Astrocyte (in vitro differentiated cells and primary cell): ENCODE measurements around the gene GDPD5. TPM values are rescaled to one million over a fixed set of nuclear protein-coding genes. Genes with fewer than 3 reads are reported as not detected.
A peak's percentile ranks its signal among the peaks of the same experiment; 100 is the strongest.

ENCODE experiments used
- DNase-seq: peaks from one replicate; pipeline ENCODE4 v3.0.0-alpha.2; 2010; ENCODE audit warnings: low read depth
- FAIRE-seq: peaks from 2 replicates; lab custom pipeline; 2011; peaks lifted over from hg19 to GRCh38; lab: Jason Lieb, UNC
- H2AFZ ChIP-seq: 2 replicates; pipeline ENCODE4 v1.6.0; 2012; ENCODE audit warnings: low read depth, low read length, inconsistent platforms
- H3K27ac ChIP-seq: 2 replicates; pipeline ENCODE4 v1.5.1; 2011; ENCODE audit warnings: low read depth, low read length, inconsistent platforms
- H3K27me3 ChIP-seq: 2 replicates; pipeline ENCODE4 v1.6.0; 2011; ENCODE audit warnings: low read length, inconsistent platforms; ENCODE audit not compliant: insufficient read depth
- H3K36me3 ChIP-seq: 2 replicates; pipeline ENCODE4 v1.5.1; 2011; ENCODE audit warnings: low read length, inconsistent platforms; ENCODE audit not compliant: insufficient read depth
- H3K4me1 ChIP-seq: 2 replicates; pipeline ENCODE4 v1.5.1; 2011; ENCODE audit warnings: low read length, inconsistent platforms; ENCODE audit not compliant: insufficient read depth
- H3K4me2 ChIP-seq: 2 replicates; pipeline ENCODE4 v1.6.0; 2012; ENCODE audit warnings: low read length, inconsistent platforms
- H3K4me3 ChIP-seq: 2 replicates; pipeline ENCODE4 v1.5.1; 2011; ENCODE audit warnings: low read depth, mild to moderate bottlenecking, low read length, inconsistent platforms; ENCODE audit not compliant: insufficient read depth
- H3K79me2 ChIP-seq: 2 replicates; pipeline ENCODE4 v1.6.0; 2012; ENCODE audit warnings: mild to moderate bottlenecking, low read length, inconsistent platforms; ENCODE audit not compliant: insufficient read depth
- H3K9ac ChIP-seq: 2 replicates; pipeline ENCODE4 v1.6.0; 2012; ENCODE audit warnings: mild to moderate bottlenecking, low read length, inconsistent platforms
- H3K9me3 ChIP-seq: 2 replicates; pipeline ENCODE4 v1.5.1; 2012; ENCODE audit warnings: low read depth, mild to moderate bottlenecking, low read length, inconsistent platforms; ENCODE audit not compliant: insufficient read depth
- H4K20me1 ChIP-seq: 2 replicates; pipeline ENCODE4 v1.6.0; 2012; ENCODE audit warnings: low read length, inconsistent platforms; ENCODE audit not compliant: insufficient read depth
- H3K27ac Mint-ChIP-seq: one replicate; pipeline ENCODE4 v1.8.0; 2021; ENCODE audit warnings: mild to moderate bottlenecking, mixed read lengths; ENCODE audit not compliant: unreplicated experiment
- H3K27me3 Mint-ChIP-seq: one replicate; pipeline ENCODE4 v1.8.0; 2021; ENCODE audit warnings: low read depth, mixed read lengths; ENCODE audit not compliant: unreplicated experiment
- H3K36me3 Mint-ChIP-seq: one replicate; pipeline ENCODE4 v1.8.0; 2021; ENCODE audit warnings: low read depth, mixed read lengths; ENCODE audit not compliant: unreplicated experiment
- H3K4me1 Mint-ChIP-seq: one replicate; pipeline ENCODE4 v1.8.0; 2021; ENCODE audit warnings: low read depth, mixed read lengths; ENCODE audit not compliant: unreplicated experiment
- H3K4me3 Mint-ChIP-seq: one replicate; pipeline ENCODE4 v1.8.0; 2021; ENCODE audit warnings: mild to moderate bottlenecking, moderate library complexity, mixed read lengths; ENCODE audit not compliant: unreplicated experiment
- H3K9me3 Mint-ChIP-seq: one replicate; pipeline ENCODE4 v1.8.0; 2021; ENCODE audit warnings: mild to moderate bottlenecking, mixed read lengths; ENCODE audit not compliant: unreplicated experiment
- CTCF ChIP-seq: IDR thresholded peaks from 2 replicates; pipeline ENCODE4 v1.5.1; 2011; ENCODE audit warnings: low read depth, mild to moderate bottlenecking, inconsistent platforms, low read length, moderate library complexity; ENCODE audit not compliant: insufficient read depth
- EZH2 ChIP-seq: IDR thresholded peaks from 2 replicates; pipeline ENCODE4 v1.6.1; 2012; ENCODE audit warnings: mild to moderate bottlenecking, low read length, inconsistent platforms; ENCODE audit not compliant: insufficient read depth
- total RNA-seq: library from RNA; stranded (reverse); gene quantifications from 2 replicates; pipeline ENCODE4 v1.2.1, GENCODE V29; 2021

Gene GDPD5
- total RNA-seq, 1 donor from 2014 or later: 9.4 TPM

DNA sequence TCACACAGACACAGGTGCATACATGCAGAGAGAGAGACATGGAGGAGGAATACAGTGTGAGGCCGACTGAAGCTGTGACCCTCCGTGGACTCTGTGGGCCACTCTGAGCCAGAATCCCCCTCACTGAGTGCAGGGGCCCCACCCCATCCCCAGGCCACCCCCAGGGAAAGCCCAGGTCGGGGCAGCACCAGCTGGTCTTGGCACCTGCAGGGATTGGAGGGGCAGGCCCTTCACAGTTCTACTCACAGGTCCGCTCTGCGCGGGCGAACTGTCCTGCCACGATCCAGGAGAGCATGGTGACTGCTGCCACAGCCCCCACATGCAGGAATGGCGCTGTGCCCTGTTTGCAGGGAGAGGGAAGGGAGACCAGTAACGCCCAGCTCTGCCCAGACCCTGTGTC lies 76.5 kb downstream of the GDPD5 start:
- Histone ChIP-seq H2AFZ (no peak overlapping the region), H4K20me1 (no peaks in the 10 kb centered on the region), H3K79me2 (no peaks in the 10 kb centered on the region), H3K4me2 (no peak overlapping the region), H3K9me3 (no peaks in the 10 kb centered on the region), H3K27ac (no peak overlapping the region), H3K36me3 (no peaks in the 10 kb centered on the region), H3K4me3 (no peak overlapping the region), H3K4me1 (peaks cover 3% of the 10 kb centered on the region), H3K9ac (no peak overlapping the region), H3K27me3 (no peaks in the 10 kb centered on the region)
- H3K27ac Mint-ChIP-seq: no peak overlapping the region
- H3K36me3 Mint-ChIP-seq: peaks cover 2% of the 10 kb centered on the region
- H3K9me3 Mint-ChIP-seq: no peaks in the 10 kb centered on the region
- FAIRE-seq (no peak), DNase-seq (no peak)
- peaks cover 51% of the 10 kb centered on the region for H3K27me3 Mint-ChIP-seq
- no peak overlapping the region for H3K4me3 Mint-ChIP-seq
- no peaks in the 10 kb centered on the region for H3K4me1 Mint-ChIP-seq
- TF ChIP-seq EZH2: no peak
- no peak for TF ChIP-seq CTCF

- H3K9ac ChIP-seq: no peak overlapping the region
- H3K9me3 ChIP-seq: no peaks in the 10 kb centered on the region
- Mint-ChIP-seq H3K36me3 (peaks cover 2% of the 10 kb centered on the region), H3K4me1 (no peaks in the 10 kb centered on the region), H3K4me3 (no peak overlapping the region), H3K27me3 (peaks cover 52% of the 10 kb centered on the region), H3K27ac (no peak overlapping the region), H3K9me3 (no peaks in the 10 kb centered on the region)
- H4K20me1 ChIP-seq: no peaks in the 10 kb centered on the region
- TF ChIP-seq CTCF: no peak
- H3K79me2 ChIP-seq: no peaks in the 10 kb centered on the region
- H3K27ac ChIP-seq: no peak overlapping the region
- H3K27me3 ChIP-seq: no peaks in the 10 kb centered on the region
- H3K4me2 ChIP-seq: no peak overlapping the region
- FAIRE-seq (no peak), DNase-seq (no peak)
- no peaks in the 10 kb centered on the region for H3K4me1 ChIP-seq
- no peak overlapping the region for H2AFZ ChIP-seq
- H3K36me3 ChIP-seq: no peaks in the 10 kb centered on the region
- no peak overlapping the region for H3K4me3 ChIP-seq
Measured at GRCh38 chr11:75447415-75447814, 78.3 kb downstream of the GDPD5 start.

DNA sequence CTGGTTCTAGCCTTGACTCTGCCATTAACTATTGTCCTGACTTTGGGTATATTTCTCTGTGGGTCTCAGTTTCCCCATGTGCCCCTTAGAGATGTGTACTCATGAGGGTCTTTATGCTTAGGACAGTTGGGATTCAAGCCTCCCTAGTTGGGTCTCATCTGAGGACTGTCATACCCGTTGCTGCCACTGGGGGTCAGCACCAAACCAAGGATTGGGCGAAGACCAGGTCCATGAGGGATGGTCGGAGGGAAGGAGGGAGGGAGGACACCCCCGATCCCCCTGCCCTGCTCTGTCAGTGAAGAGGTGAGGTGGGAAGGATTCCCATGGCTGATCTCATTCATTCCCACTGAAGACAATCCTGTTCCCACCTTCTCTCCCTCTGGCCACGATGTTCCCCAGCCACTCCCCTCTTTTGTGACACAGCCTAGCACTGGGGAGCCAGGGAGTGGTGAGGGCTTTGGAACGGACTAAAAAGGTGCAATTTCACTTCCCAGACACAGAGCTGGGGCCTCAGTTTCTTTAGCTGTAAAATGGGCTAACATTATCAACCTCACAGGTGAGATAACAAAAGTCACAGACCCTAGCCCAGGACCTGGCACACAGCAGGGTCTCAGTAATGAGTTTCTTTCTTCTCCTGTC lies 80.3 kb downstream of the GDPD5 start:
- no peaks in the 10 kb centered on the region for H3K36me3 ChIP-seq
- H3K27ac ChIP-seq: no peak overlapping the region
- no peak for TF ChIP-seq EZH2
- peak; percentile 87 for TF ChIP-seq CTCF
- no peaks in the 10 kb centered on the region for H3K9me3 Mint-ChIP-seq
- H3K9me3 ChIP-seq: no peaks in the 10 kb centered on the region
- no peak overlapping the region for H3K9ac ChIP-seq
- H3K4me2 ChIP-seq: peak overlapping the region; percentile 10
- H3K4me1 Mint-ChIP-seq: no peaks in the 10 kb centered on the region
- DNase-seq: no peak
- peaks cover 44% of the 10 kb centered on the region for H3K27me3 Mint-ChIP-seq
- no peaks in the 10 kb centered on the region for H3K27me3 ChIP-seq
- H3K79me2 ChIP-seq: no peaks in the 10 kb centered on the region
- no peaks in the 10 kb centered on the region for H3K4me1 ChIP-seq
- no peak overlapping the region for H3K4me3 Mint-ChIP-seq
- H4K20me1 ChIP-seq: no peaks in the 10 kb centered on the region
- no peak overlapping the region for H3K4me3 ChIP-seq
- FAIRE-seq: peak; percentile 84
- H3K36me3 Mint-ChIP-seq: no peaks in the 10 kb centered on the region
- peak overlapping the region; percentile 29 for H2AFZ ChIP-seq
- no peak overlapping the region for H3K27ac Mint-ChIP-seq
